Activated naive CD4-positive, alpha-beta T cell treated with anti-CD3 and anti-CD28 coated beads, Interleukin-2, amount 50 U/mL, for 24 hours (primary cell): ENCODE results near the gene EDNRB.
"Not testable (repeated sequence)": the region's sequence is repeated elsewhere in the genome, so short reads cannot be mapped to it uniquely, and the experiment has no call there.

ENCODE experiments used
- H3K27ac Mint-ChIP-seq: one replicate; pipeline ENCODE4 v1.8.0; 2021; ENCODE audit warnings: mild to moderate bottlenecking, mixed read lengths
- H3K27me3 Mint-ChIP-seq: one replicate; pipeline ENCODE4 v1.8.0; 2021; ENCODE audit warnings: mixed read lengths
- H3K36me3 Mint-ChIP-seq: one replicate; pipeline ENCODE4 v1.8.0; 2021; ENCODE audit warnings: mixed read lengths
- H3K4me1 Mint-ChIP-seq: one replicate; pipeline ENCODE4 v1.8.0; 2021; ENCODE audit warnings: mixed read lengths
- H3K4me3 Mint-ChIP-seq: one replicate; pipeline ENCODE4 v1.8.0; 2021; ENCODE audit warnings: mild to moderate bottlenecking, mixed read lengths
- H3K9me3 Mint-ChIP-seq: one replicate; pipeline ENCODE4 v1.8.0; 2021; ENCODE audit warnings: mixed read lengths

Gene EDNRB

GRCh38 chr13:77872995-77873394 lies 45.6 kb downstream of the EDNRB start:
- H3K9me3 Mint-ChIP-seq, result peaks cover 8% of the 10 kb centered on the region
- no peak overlapping the region for H3K4me3 Mint-ChIP-seq
- H3K36me3 Mint-ChIP-seq, result no peaks in the 10 kb centered on the region
- peaks cover 7% of the 10 kb centered on the region for H3K27me3 Mint-ChIP-seq
- H3K27ac Mint-ChIP-seq, result no peak overlapping the region
- H3K4me1 Mint-ChIP-seq, result no peaks in the 10 kb centered on the region

GRCh38 chr13:77871596-77871995 lies 47.0 kb downstream of the EDNRB start:
- H3K9me3 Mint-ChIP-seq, result peaks cover 15% of the 10 kb centered on the region
- H3K27me3 Mint-ChIP-seq, result peaks cover 7% of the 10 kb centered on the region
- H3K4me3 Mint-ChIP-seq, result no peak overlapping the region
- H3K36me3 Mint-ChIP-seq, result no peaks in the 10 kb centered on the region
- no peaks in the 10 kb centered on the region for H3K4me1 Mint-ChIP-seq
- no peak overlapping the region for H3K27ac Mint-ChIP-seq

GRCh38 chr13:77868717-77869116 lies 49.9 kb downstream of the EDNRB start:
- peaks cover 19% of the 10 kb centered on the region for H3K9me3 Mint-ChIP-seq
- H3K4me3 Mint-ChIP-seq, result no peak overlapping the region
- no peaks in the 10 kb centered on the region for H3K36me3 Mint-ChIP-seq
- H3K27ac Mint-ChIP-seq, result no peak overlapping the region
- H3K27me3 Mint-ChIP-seq, result peaks cover 5% of the 10 kb centered on the region
- no peaks in the 10 kb centered on the region for H3K4me1 Mint-ChIP-seq

GRCh38 chr13:77866971-77867370 lies 51.7 kb downstream of the EDNRB start:
- Mint-ChIP-seq H3K4me3 (no peak overlapping the region), H3K4me1 (no peaks in the 10 kb centered on the region), H3K9me3 (peaks cover 19% of the 10 kb centered on the region), H3K27ac (no peak overlapping the region), H3K27me3 (peaks cover 8% of the 10 kb centered on the region), H3K36me3 (no peaks in the 10 kb centered on the region)

- Mint-ChIP-seq H3K27ac (no peak overlapping the region), H3K9me3 (peaks cover 23% of the 10 kb centered on the region), H3K4me3 (no peak overlapping the region), H3K27me3 (peaks cover 9% of the 10 kb centered on the region), H3K4me1 (no peaks in the 10 kb centered on the region), H3K36me3 (no peaks in the 10 kb centered on the region)
These were observed 53.0 kb downstream of the EDNRB start for GRCh38 chr13:77865622-77866021.

GRCh38 chr13:77863144-77863543 lies 55.5 kb downstream of the EDNRB start:
- H3K27me3 Mint-ChIP-seq, result peaks cover 10% of the 10 kb centered on the region
- no peak overlapping the region for H3K4me3 Mint-ChIP-seq
- H3K4me1 Mint-ChIP-seq, result no peaks in the 10 kb centered on the region
- H3K27ac Mint-ChIP-seq, result no peak overlapping the region
- no peaks in the 10 kb centered on the region for H3K36me3 Mint-ChIP-seq
- peaks cover 16% of the 10 kb centered on the region for H3K9me3 Mint-ChIP-seq

GRCh38 chr13:77861741-77862140 lies 56.9 kb downstream of the EDNRB start:
- H3K36me3 Mint-ChIP-seq, result no peaks in the 10 kb centered on the region
- no peaks in the 10 kb centered on the region for H3K4me1 Mint-ChIP-seq
- H3K27me3 Mint-ChIP-seq, result peaks cover 11% of the 10 kb centered on the region
- H3K27ac Mint-ChIP-seq, result no peak overlapping the region
- no peak overlapping the region for H3K4me3 Mint-ChIP-seq
- H3K9me3 Mint-ChIP-seq, result peaks cover 7% of the 10 kb centered on the region

GRCh38 chr13:77860507-77860981 lies 58.1 kb downstream of the EDNRB start:
- Mint-ChIP-seq H3K4me1 (no peaks in the 10 kb centered on the region), H3K27ac (no peak overlapping the region)

GRCh38 chr13:77859450-77859849 lies 59.2 kb downstream of the EDNRB start:
- no peak overlapping the region for H3K27ac Mint-ChIP-seq
- peaks cover 11% of the 10 kb centered on the region for H3K27me3 Mint-ChIP-seq
- H3K9me3 Mint-ChIP-seq, result peaks cover 4% of the 10 kb centered on the region
- no peaks in the 10 kb centered on the region for H3K36me3 Mint-ChIP-seq
- H3K4me1 Mint-ChIP-seq, result no peaks in the 10 kb centered on the region
- H3K4me3 Mint-ChIP-seq, result no peak overlapping the region

More at GRCh38 chr13:77860507-77860981, 58.1 kb downstream of the EDNRB start:
- Mint-ChIP-seq H3K27me3 (peaks cover 11% of the 10 kb centered on the region), H3K4me3 (no peak overlapping the region), H3K9me3 (peaks cover 4% of the 10 kb centered on the region), H3K36me3 (no peaks in the 10 kb centered on the region)

- peaks cover 4% of the 10 kb centered on the region for H3K9me3 Mint-ChIP-seq
- H3K4me3 Mint-ChIP-seq, result no peak overlapping the region
- H3K27me3 Mint-ChIP-seq, result peaks cover 7% of the 10 kb centered on the region
- no peak overlapping the region for H3K27ac Mint-ChIP-seq
- no peaks in the 10 kb centered on the region for H3K4me1 Mint-ChIP-seq
- no peaks in the 10 kb centered on the region for H3K36me3 Mint-ChIP-seq
These were observed 61.0 kb downstream of the EDNRB start for GRCh38 chr13:77857531-77858209.

- H3K36me3 Mint-ChIP-seq, result no peaks in the 10 kb centered on the region
- H3K4me3 Mint-ChIP-seq, result no peak overlapping the region
- H3K9me3 Mint-ChIP-seq, result no peaks in the 10 kb centered on the region
- H3K27ac Mint-ChIP-seq, result no peak overlapping the region
- no peaks in the 10 kb centered on the region for H3K4me1 Mint-ChIP-seq
- H3K27me3 Mint-ChIP-seq, result peaks cover 3% of the 10 kb centered on the region
These were observed 64.9 kb downstream of the EDNRB start for GRCh38 chr13:77853703-77854102.

GRCh38 chr13:77848050-77848449 lies 70.6 kb downstream of the EDNRB start:
- H3K36me3 Mint-ChIP-seq, H3K4me1 Mint-ChIP-seq, H3K27ac Mint-ChIP-seq, H3K27me3 Mint-ChIP-seq, H3K4me3 Mint-ChIP-seq, H3K9me3 Mint-ChIP-seq: not testable (repeated sequence)

- Mint-ChIP-seq H3K36me3 (no peaks in the 10 kb centered on the region), H3K4me1 (no peaks in the 10 kb centered on the region), H3K27me3 (no peaks in the 10 kb centered on the region), H3K27ac (no peak overlapping the region), H3K9me3 (peaks cover 4% of the 10 kb centered on the region), H3K4me3 (no peak overlapping the region)
These were observed 72.5 kb downstream of the EDNRB start for GRCh38 chr13:77846173-77846572.
